OCI-M2 (cell line): ENCODE measurements around the gene ARL16.

ENCODE experiments used
- DNase-seq: peaks from one replicate; lab custom pipeline; 2025; ENCODE audit not compliant: unreplicated experiment; lab: John Stamatoyannopoulos, UW

The ARL16 gene

GRCh38 chr17:81683584-81684441 lies at the start of gene ARL16, which contains the start of gene HGS:
TSS of gene ARL16 (minus strand) at chr17:81683797. CDS start at chr17:81683753, 44 bp downstream.
TSS of gene HGS (plus strand) at chr17:81684011. CDS start at chr17:81684067, 56 bp downstream.
- peak; percentile 90 for DNase-seq

GRCh38 chr17:81727324-81728031 lies 43.9 kb upstream of the ARL16 start:
- no peak for DNase-seq

- DNase-seq: no peak
These were observed 42.4 kb upstream of the ARL16 start for GRCh38 chr17:81726004-81726403.

- DNase-seq: no peak
These were observed 41.8 kb upstream of the ARL16 start for GRCh38 chr17:81725439-81725838.

- no peak for DNase-seq
These were observed 40.1 kb upstream of the ARL16 start for GRCh38 chr17:81723651-81724209.

DNA sequence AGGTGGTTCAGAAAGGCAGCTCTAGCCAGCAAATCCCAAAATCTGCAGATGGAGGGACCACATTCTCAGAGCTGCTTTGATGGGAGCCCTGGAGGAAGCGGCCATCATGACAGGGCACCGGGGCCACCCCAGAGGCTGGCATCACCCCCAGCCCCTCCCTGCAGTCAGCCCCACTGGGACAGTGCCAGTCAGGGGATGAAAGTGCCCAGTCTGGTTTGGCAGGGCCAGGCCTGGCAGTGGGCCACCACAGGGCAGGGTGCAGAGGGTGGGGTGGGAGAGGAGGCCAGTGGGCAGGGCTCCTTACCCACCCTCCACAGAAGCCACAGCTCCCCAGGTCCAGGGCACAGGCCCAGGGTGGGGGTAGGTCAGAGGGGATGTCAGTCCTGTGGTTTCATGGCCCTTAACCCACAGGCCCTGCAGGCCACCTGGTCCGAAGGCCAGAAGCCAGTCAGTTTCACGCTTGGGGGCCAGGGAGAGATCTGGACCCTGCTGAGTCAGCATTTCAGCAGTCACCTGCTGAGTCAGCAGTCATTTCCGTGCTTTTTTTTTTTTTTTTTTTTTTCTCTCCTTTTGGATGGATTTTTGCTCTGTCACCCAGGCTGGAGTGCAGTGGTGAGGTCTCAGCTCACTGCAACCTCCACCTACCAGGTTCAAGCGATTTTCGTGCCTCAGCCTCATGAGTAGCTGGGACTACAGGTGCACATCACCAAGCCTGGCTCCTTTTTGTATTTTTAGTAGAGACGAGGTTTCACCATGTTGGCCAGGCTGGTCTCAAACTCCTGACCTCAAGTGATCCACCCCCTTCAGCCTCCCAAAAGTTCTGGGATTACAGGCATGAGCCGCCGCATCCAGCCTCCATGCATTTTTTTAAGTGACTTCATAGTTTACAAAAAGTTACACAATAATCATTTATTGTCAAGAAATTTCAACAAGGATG lies 38.9 kb upstream of the ARL16 start:
- no peak for DNase-seq

- no peak for DNase-seq
These were observed 36.9 kb upstream of the ARL16 start for GRCh38 chr17:81720267-81721071.

DNA sequence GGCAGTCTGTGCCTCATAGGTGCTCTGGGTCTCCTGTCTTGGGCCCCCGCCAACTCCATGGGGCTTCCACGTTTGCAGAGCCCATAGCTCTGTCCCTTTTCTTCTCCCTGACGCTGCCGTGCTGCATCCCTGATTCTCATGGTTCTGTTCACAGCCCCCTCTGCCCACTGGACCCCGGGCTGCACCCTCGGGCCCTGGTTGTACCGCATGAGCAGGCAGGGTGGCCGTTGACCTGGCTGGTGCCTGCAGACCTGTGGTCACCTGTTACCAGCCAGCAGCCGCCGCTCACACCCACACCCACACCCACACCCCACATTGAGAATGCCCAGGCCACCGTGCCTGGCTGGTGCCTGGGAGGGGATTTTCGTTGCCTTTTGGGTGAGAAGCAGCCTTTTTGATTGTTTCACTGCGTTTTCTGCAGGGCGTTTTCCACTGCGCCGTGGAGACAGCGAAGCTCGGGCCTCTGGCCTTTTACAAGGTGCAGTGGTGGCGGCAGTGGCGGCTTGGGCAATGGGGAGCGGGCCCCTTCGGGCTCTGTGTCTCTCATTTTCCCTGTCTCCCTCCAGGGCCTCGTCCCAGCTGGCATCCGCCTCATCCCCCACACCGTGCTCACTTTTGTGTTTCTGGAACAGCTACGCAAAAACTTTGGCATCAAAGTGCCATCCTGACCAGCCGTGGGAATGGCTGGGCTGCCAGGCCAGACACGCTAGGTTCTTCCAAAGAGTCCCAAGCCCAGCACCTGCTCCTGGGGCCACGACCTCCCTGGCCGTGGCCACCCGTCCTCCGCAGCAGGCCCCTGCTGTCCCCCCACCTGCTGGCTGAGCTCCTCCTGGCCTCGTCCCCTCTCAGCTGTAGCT lies 36.0 kb upstream of the ARL16 start:
- no peak for DNase-seq

DNA sequence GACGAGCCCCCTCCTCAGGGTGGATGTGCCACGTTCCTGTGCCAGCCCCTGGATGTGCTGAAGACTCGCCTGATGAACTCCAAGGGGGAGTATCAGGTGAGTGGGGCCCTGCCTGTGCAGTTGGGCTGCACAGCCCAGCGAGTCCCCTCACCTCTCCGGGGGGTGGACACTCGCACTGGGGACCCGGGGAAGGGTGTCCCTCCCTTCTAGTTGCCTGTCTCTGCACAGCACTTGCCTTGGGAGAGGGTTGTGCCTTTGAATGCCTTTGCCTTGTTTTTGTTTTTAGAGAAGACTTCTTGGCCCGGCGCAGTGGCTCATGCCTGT lies 34.1 kb upstream of the ARL16 start:
- no peak for DNase-seq

- no peak for DNase-seq
These were observed 33.6 kb upstream of the ARL16 start for GRCh38 chr17:81717049-81717765.

DNA sequence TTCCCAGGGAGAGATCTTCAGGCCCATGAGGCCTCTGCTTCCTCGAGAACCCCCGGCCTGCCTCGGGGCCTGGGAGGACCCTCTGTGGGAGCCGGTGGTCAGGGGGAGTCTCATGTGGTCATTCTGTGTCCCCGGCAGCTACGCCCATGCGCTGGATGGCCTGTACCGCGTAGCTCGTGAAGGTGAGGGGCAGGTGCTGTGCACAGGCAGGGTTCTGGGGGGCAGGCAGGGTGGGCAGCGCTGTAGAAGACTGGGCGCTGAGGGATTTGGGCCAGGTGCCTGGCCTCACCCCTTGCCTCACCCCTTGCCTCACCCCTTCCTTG lies 33.0 kb upstream of the ARL16 start:
- DNase-seq: no peak

DNA sequence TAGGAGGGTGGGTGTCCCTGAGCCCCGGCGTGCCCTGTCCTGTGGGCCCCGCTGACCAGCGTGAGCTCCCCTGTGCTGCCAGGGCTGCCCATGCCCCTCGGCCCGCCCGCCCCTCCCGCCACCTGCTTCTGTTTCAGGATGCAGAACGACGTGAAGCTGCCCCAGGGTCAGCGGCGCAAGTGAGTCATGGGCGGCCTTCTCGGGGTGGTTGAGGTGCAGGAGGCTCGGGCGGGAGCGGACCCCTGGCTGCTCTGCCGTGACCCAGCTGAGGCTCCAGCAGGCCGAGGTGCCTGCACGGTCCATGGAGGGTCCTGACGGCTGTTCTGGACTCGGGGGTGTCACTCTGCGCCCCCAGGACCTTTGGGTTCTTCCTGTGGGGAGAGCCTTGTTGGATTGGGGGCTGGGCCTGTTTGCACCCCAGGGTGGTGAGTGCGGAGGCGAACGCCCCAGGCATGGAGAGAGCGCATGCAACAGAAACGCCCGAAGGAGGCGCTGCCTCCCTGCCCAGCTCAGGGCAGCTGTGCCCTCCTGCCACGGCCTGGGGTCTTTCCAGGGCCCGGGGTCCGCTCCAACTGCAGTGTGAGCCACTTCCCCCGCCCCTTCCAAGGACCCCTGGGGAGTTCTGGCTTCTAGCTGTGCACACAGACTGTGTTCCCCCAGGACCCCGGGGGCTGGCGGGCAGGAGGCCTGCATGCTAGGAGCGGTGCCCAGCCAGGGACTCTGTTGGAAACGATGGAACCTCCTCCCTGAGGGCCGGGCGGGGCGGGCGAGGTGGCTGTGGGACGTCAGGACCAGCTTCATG lies 32.5 kb upstream of the ARL16 start:
- no peak for DNase-seq

DNA sequence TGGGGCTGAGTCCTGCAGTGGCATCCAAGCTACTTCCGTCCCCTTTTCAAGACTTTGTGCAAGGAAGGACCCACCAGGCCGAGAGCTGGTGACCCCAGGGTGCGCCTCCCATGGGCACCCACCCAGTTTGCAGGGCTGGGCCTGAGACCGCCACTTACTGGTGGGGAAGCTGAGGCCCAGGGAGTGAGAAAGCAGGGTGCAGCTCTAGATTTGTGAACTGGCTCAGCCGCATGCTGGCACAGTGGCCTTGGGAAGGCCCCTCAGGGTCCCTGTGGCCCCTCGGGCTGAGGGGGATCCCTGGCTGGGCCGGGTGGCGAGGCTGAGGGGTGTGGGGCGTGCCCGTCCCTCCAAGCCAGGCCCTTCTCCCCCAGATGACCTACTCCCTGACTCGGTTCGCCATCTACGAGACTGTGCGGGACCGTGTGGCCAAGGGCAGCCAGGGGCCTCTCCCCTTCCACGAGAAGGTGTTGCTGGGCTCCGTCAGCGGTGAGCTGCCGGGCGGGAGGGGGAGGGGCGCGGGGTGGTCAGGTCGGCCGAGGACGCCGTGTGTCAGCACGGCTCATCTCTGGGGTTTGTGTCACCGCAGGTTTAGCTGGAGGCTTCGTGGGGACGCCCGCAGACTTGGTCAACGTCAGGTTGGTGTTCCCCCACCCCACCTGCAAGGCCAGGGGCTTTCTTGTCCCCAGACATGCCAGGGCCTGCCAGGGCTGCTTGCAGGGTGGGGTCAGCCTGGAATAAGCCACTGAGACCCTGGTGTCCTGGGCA lies 31.7 kb upstream of the ARL16 start:
- no peak for DNase-seq

DNA sequence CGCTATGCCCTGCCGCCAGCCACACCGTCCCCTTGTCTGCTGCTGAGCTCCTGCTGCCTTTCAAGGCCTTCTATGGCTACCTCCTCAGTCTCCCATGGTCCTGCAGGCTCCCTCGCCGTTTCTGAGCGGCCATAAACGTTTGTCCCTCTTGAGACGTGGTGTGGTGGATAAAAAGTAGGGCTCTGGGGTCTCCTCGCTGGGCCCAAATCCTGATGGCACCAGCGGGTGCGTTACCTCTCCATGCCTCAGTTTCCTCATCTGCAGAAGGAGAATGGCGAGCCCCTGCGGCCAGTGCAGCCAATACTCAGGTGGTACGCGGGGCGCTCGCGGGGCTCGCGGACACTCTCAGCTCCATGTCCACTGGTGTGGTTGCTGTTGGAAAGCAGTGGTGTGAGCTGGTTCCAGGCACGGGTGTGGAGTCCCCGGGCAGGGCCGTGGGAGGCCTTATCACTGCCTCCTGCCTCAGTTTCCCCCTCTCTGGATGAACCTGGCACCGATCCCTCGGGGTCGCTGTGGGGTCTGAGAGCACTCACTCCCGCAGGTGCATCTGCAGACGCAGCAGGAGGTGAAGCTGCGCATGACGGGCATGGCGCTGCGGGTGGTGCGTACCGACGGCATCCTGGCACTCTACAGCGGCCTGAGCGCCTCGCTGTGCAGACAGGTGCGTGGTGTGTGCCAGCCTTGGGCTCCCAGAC lies 31.0 kb upstream of the ARL16 start:
- no peak for DNase-seq

DNA sequence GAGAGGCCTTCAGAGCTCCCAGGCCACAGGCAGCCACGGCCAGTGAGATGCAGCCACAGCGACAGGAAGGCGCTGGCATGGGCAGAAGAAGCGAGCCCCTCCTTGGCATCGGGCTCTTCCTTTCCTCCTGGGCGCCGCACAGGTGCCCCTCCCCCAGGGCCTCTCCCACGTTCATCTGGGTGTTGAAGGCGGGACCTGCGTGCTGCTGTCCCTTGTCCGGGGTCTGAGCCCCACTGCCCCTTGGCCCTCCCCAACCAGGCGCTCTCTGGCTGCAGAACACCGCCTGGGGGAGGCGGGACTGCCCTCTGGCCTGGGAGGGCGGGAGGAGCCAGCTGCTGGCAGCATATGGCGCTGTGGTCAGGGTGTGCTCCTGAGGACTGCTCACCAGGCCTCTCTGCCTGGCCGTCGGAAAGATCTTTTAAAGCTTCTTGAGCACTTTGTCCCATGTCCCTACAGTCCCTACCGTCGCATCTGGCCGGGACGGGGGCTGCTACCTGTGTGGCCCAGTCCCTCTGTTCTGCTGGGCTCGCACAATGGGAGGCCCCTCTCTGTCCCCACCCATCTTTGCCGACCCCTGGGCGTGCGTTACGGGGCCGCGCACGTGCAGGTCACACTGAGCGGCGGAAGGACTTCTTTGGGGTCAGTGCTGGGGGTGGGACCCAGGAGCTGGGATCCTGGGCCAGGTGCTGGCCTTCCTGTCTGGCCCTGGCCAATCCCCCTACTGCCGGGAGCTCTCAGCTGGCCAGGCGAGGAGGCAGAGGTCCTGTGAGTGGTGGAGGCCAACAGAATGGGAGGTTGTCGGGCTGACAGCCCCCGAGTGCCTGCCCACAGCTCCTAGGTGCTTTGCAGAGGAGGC lies 30.2 kb upstream of the ARL16 start:
- DNase-seq: no peak
